Measurements from ENCODE around the gene FHDC1. TPM values are rescaled to one million over a fixed set of nuclear protein-coding genes. Genes with fewer than 3 reads are reported as not detected.

Gene FHDC1
- total RNA-seq, 1 experiment from 2014 or later: 19.9 TPM

GRCh38 chr4:153024466-153024865, 88.3 kb downstream of the FHDC1 start:
- H3K4me3 Mint-ChIP-seq: no peak overlapping the region
- no peak overlapping the region for H3K27ac ChIP-seq (ENCODE audit: insufficient read length, low read depth, low read length)
- no peak overlapping the region for H3K4ac ChIP-seq (ENCODE audit: low read depth, low read length)
- no peak overlapping the region for H2BK12ac ChIP-seq (ENCODE audit: insufficient read length, low read depth, low read length)
- H3K14ac ChIP-seq (ENCODE audit: insufficient read depth, low read length): no peak overlapping the region
- TF ChIP-seq CTCF (conservative IDR thresholded peaks at IDR 0.05): no peak
- H3K4me1 ChIP-seq (ENCODE audit: insufficient read depth, low read length): no peaks in the 10 kb centered on the region; the same call in 1 of the 2 replicates
- no peak for DNase-seq
- peaks cover 9% of the 10 kb centered on the region for H3K9me3 ChIP-seq (ENCODE audit: control insufficient read depth, low read depth, low read length)
- no CpG with 5 or more reads among the region's 6 CpGs for WGBS (ENCODE audit: extremely low coverage, insufficient read length, low lambda C conversion rate)
- no peak overlapping the region for H3T11ph ChIP-seq (ENCODE audit: low read length)
- no peaks in the 10 kb centered on the region for H3K79me2 ChIP-seq (ENCODE audit: insufficient read depth, low read length)
- H3K36me3 Mint-ChIP-seq (ENCODE audit: insufficient read depth in 1 of 3, low read depth in 3 of 3): peaks cover 9 to 10% (median 10%) of the 10 kb centered on the region in 3 experiments
- no peak overlapping the region for H2BK5ac ChIP-seq (ENCODE audit: insufficient read length, low read length)
- no peak overlapping the region for H3K23ac ChIP-seq (ENCODE audit: insufficient read length, low read depth, low read length)
- no peak overlapping the region for H2BK20ac ChIP-seq (ENCODE audit: low read depth, low read length, poor library complexity, severe bottlenecking)
- H2AK5ac ChIP-seq (ENCODE audit: insufficient read length, low read length): no peak overlapping the region
- peaks cover 0 to 12% of the 10 kb centered on the region in 2 experiments; a peak in 4 of 5 replicates for H3K9me3 Mint-ChIP-seq
- no peak overlapping the region for H3K4me2 ChIP-seq (ENCODE audit: insufficient read depth, insufficient read length, low read length)
- H4K5ac ChIP-seq (ENCODE audit: insufficient read length, low read depth, low read length): no peak overlapping the region
- H3K79me1 ChIP-seq (ENCODE audit: insufficient read depth, low read depth, low read length, poor library complexity, severe bottlenecking): no peaks in the 10 kb centered on the region
- H2AFZ ChIP-seq (ENCODE audit: low read length): no peak overlapping the region
- H3K9ac ChIP-seq (ENCODE audit: extremely low read depth, insufficient read length, low read length): no peak overlapping the region
- H4K20me1 ChIP-seq (ENCODE audit: control insufficient read depth, insufficient read depth, insufficient read length): peaks cover 2% of the 10 kb centered on the region
- H4K8ac ChIP-seq (replicated peaks; ENCODE audit: insufficient read length, low read depth, low read length): no peak overlapping the region
- no peak overlapping the region for H2BK120ac ChIP-seq (ENCODE audit: low read depth, low read length, poor library complexity, severe bottlenecking)
- no peak overlapping the region for H2BK15ac ChIP-seq (ENCODE audit: low read depth, low read length)
- H3K18ac ChIP-seq (ENCODE audit: insufficient read length, low read depth, low read length): no peak overlapping the region
- H3K27me3 ChIP-seq (ENCODE audit: insufficient read depth, low read length): no peaks in the 10 kb centered on the region
- H3K27ac Mint-ChIP-seq: no peak overlapping the region
- H3K27me3 Mint-ChIP-seq (ENCODE audit: low read depth): peaks cover 10% of the 10 kb centered on the region
- H3K23me2 ChIP-seq (ENCODE audit: insufficient read length, low read depth, low read length, poor library complexity, severe bottlenecking): no peaks in the 10 kb centered on the region
- H4K91ac ChIP-seq (ENCODE audit: insufficient read length, low read depth, low read length): no peak overlapping the region
- no peak overlapping the region for H3K56ac ChIP-seq (ENCODE audit: insufficient read length, low read depth, low read length)
- peaks cover 31 to 32% of the 10 kb centered on the region in 2 experiments for H3K4me1 Mint-ChIP-seq

All from H9 (cell line).